NB4 (cell line): ENCODE measurements around the gene YIPF3.

Experiments
- DNase-seq: peaks from one replicate; pipeline ENCODE4 v3.0.0; 2010; ENCODE audit warnings: low read depth
- H3K4me3 ChIP-seq: one replicate; pipeline ENCODE4 v1.5.1; 2011; ENCODE audit warnings: mild to moderate bottlenecking, low read depth, low read length, moderate library complexity
- CTCF ChIP-seq: IDR thresholded peaks from one replicate; pipeline ENCODE4 v1.5.1; 2012; ENCODE audit warnings: low read depth, low read length
- MAX ChIP-seq: IDR thresholded peaks from 2 replicates; pipeline ENCODE4 v1.6.1; 2011; ENCODE audit warnings: low read depth, low read length
- MYC ChIP-seq: IDR thresholded peaks from 2 replicates; pipeline ENCODE4 v1.6.1; 2011; ENCODE audit warnings: low read depth, low read length
- POLR2A ChIP-seq: IDR thresholded peaks from 2 replicates; pipeline ENCODE4 v1.6.1; 2011; ENCODE audit warnings: mild to moderate bottlenecking; ENCODE audit not compliant: insufficient read length; ENCODE audit errors: extremely low read depth

YIPF3 gene

GRCh38 chr6:43497689-43498088 lies 19.0 kb downstream of the YIPF3 start:
- no peak for TF ChIP-seq MYC
- no peak for TF ChIP-seq POLR2A
- no peak for TF ChIP-seq CTCF
- no peak for TF ChIP-seq MAX

GRCh38 chr6:43497129-43497396 lies 19.7 kb downstream of the YIPF3 start:
- DNase-seq = peak; percentile 19
- no peak overlapping the region for H3K4me3 ChIP-seq
- TF ChIP-seq CTCF (no peak), MAX (no peak), POLR2A (no peak), MYC (no peak)

More at GRCh38 chr6:43497689-43498088, 19.0 kb downstream of the YIPF3 start:
- DNase-seq = no peak
- H3K4me3 ChIP-seq = no peak overlapping the region

GRCh38 chr6:43496370-43497128 lies 20.2 kb downstream of the YIPF3 start:
- no peak overlapping the region for H3K4me3 ChIP-seq
- peak; percentile 34 for DNase-seq
- TF ChIP-seq CTCF = peak; percentile 21
- TF ChIP-seq POLR2A = no peak
- TF ChIP-seq MAX = no peak

- TF ChIP-seq MAX = no peak
- no peak for TF ChIP-seq MYC
- TF ChIP-seq POLR2A = no peak
- no peak for TF ChIP-seq CTCF
Observed at GRCh38 chr6:43495409-43495941, 21.3 kb downstream of the YIPF3 start.

GRCh38 chr6:43494766-43495165 lies 22.0 kb downstream of the YIPF3 start:
- no peak for DNase-seq
- no peak for TF ChIP-seq CTCF
- TF ChIP-seq MYC = no peak
- no peak for TF ChIP-seq MAX
- no peak overlapping the region for H3K4me3 ChIP-seq

More at GRCh38 chr6:43495409-43495941, 21.3 kb downstream of the YIPF3 start:
- DNase-seq = peak; percentile 38
- H3K4me3 ChIP-seq = no peak overlapping the region
